ENCODE measurements around the gene DGKG.

Gene DGKG

DNA sequence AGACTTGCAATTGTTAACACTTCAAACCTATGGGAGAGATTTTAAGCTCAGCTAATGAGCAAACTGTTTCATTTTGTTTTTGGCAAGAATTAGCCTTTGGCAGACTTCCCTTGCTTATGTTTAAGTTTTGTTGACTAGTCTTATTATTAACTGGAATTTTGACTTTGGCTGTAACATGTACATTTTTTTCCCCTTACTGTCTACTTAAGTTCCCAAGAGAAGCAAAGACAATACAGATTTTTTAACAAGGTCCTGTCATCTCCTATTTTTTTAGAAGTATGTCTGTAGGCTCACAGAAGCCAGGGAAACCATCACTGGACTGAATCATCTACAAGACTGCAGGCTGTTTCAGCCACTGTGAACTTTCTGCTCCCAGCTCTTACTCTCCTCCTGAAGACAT is 74.3 kb downstream of the DGKG start:
- ChIA-PET POLR2A (ENCODE audit: low non-redundant PET) (no interaction called here), CTCF (interaction anchor here (0.7 kb wide), 1 partner anchor 78 kb away, joined by 3 read pairs; no protein-coding TSS in a partner anchor)
- no peak for DNase-seq (ENCODE audit: low spot score)
- no peak overlapping the region for H3K27ac ChIP-seq
- TF ChIP-seq, protein P1, sequence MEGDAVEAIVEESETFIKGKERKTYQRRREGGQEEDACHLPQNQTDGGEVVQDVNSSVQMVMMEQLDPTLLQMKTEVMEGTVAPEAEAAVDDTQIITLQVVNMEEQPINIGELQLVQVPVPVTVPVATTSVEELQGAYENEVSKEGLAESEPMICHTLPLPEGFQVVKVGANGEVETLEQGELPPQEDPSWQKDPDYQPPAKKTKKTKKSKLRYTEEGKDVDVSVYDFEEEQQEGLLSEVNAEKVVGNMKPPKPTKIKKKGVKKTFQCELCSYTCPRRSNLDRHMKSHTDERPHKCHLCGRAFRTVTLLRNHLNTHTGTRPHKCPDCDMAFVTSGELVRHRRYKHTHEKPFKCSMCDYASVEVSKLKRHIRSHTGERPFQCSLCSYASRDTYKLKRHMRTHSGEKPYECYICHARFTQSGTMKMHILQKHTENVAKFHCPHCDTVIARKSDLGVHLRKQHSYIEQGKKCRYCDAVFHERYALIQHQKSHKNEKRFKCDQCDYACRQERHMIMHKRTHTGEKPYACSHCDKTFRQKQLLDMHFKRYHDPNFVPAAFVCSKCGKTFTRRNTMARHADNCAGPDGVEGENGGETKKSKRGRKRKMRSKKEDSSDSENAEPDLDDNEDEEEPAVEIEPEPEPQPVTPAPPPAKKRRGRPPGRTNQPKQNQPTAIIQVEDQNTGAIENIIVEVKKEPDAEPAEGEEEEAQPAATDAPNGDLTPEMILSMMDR (conservative IDR thresholded peaks at IDR 0.05; ENCODE audit: low read depth) = no peak

DNA sequence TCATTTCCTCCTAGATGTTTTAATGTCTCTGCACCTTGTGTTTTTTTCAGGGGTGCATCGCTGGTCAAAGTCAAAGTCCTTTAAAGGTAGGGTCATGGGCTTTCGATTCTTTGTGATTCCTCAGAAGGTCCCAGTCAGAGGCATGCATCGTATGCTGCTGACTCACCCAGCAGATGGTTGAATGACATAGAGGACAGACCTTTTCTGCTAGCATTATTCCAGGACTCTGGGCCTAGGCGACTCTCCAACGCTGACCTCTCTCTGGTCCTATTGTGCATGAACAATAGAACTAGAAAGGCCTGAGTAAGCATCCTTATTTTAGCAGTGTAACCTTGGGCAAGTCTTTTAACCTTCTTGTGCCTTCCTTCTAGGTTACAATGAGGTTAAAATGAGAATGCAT is 75.9 kb downstream of the DGKG start:
- no peak for DNase-seq (ENCODE audit: low spot score)
- H3K27ac ChIP-seq = no peak overlapping the region
- TF ChIP-seq, protein P1 (conservative IDR thresholded peaks at IDR 0.05; ENCODE audit: low read depth) = no peak
- ChIA-PET POLR2A (ENCODE audit: low non-redundant PET) (no interaction called here), CTCF (no interaction called here)

DNA sequence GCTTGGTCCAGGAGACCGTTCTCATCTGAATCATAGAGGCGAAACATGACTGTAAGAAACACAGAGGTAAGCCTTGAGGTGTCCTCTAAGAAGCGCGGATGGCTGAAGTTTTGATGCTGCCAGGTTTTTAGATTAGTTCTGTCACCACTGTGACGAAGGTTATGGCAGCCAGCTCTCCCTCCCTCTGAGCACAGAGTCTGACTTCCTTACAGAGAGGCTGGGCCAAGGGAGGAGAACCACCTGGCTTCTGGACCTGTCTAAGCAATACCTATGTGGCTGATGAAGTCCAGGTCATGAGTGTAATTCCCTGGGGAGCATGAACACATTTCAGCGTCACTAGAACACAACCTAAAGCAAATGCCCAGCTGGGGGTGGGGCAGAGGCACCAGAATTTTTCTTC is 77.4 kb downstream of the DGKG start:
- no peak overlapping the region for H3K27ac ChIP-seq
- CTCF ChIA-PET = no interaction called here
- no peak for DNase-seq (ENCODE audit: low spot score)
- POLR2A ChIA-PET (ENCODE audit: low non-redundant PET) = no interaction called here
- TF ChIP-seq, protein P1 (conservative IDR thresholded peaks at IDR 0.05; ENCODE audit: low read depth) = no peak

DNA sequence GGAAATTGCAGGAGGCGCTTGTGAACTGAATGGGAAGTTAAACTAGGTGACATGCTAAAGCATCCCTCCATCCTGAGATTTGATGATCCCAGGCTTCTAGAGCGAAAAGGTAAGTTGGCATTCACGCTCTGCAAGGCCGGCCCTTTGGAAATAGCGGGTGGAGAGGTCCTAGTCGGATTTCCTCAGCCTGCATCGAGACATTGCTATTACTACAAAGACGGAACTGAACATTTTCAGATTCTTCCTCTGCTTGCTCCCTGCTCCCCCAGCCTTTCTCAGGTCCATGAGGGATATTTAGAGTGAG is 77.7 kb downstream of the DGKG start:
- TF ChIP-seq, protein P1 (conservative IDR thresholded peaks at IDR 0.05; ENCODE audit: low read depth) = no peak
- POLR2A ChIA-PET (ENCODE audit: low non-redundant PET) = no interaction called here
- CTCF ChIA-PET = no interaction called here
- H3K27ac ChIP-seq = no peak overlapping the region
- no peak for DNase-seq (ENCODE audit: low spot score)

DNA sequence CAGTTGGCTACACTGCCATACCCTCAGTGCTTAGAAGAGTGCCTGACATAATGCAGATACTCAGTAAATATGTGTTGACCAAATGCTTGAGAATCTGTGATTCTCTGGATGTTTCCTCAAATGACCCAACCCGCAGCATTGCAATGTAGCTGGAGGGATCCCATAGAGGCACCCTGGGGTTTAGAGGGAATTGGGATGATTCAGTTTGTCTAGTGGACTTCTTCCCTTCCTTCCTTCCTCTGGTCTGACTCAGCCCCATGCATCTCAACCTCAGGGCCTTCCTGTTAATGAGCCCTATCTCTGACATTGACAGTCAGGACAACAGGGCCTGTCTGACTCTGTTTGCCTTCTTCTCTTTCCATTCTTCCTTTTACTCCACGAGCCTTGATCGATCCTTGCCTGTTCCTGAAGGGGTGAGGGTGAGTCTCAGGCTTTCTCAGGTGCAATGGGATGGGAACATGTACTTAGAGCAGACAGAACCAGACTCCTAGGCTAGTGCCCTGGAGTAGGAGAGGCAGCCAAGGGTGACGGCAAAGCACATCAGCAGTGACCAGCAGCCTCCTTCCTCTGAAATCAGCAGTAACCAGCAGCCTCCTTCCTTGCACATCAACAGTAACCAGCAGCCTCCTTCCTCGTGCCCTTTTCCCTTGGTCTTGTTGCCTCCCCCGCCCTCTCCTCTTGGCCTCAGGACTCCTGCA is 78.2 kb downstream of the DGKG start:
- TF ChIP-seq, protein P1 (conservative IDR thresholded peaks at IDR 0.05; ENCODE audit: low read depth) = no peak
- POLR2A ChIA-PET (ENCODE audit: low non-redundant PET) = no interaction called here
- DNase-seq (ENCODE audit: low spot score) = no peak
- H3K27ac ChIP-seq = no peak overlapping the region
- CTCF ChIA-PET = interaction anchor here (0.5 to 0.7 kb wide), 2 partner anchors 12 to 249 kb away, joined by 3 read pairs; no protein-coding TSS in a partner anchor

DNA sequence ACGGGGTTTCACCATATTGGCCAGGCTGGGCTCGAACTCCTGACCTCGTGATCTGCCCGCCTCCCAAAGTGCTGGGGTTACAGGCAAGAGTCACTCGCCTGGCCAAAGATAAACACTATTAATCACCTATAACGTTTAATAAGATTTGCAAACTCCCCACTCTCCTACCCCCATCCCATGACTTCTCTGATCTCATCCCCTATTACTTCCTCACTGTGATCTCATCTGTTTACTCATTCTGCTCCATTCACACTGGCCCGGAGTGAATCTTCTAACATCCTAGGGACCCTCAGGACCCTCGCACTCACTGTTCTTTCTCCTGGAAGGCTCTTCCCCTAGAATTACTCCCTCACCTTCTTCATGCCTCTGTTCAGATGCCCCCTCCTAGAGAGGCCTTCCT is 78.9 kb downstream of the DGKG start:
- ChIA-PET POLR2A (ENCODE audit: low non-redundant PET) (no interaction called here), CTCF (interaction anchor here (0.5 to 0.7 kb wide), 2 partner anchors 11 to 250 kb away, joined by 3 read pairs; no protein-coding TSS in a partner anchor)
- no peak for DNase-seq (ENCODE audit: low spot score)

More for the DNA sequence above, 78.9 kb downstream of the DGKG start:
- TF ChIP-seq, protein P1 (conservative IDR thresholded peaks at IDR 0.05; ENCODE audit: low read depth) = no peak
- no peak overlapping the region for H3K27ac ChIP-seq

Measured in RWPE1 (cell line).